Spinal cord (tissue), 10 donors: ENCODE data around the gene HES4. TPM values are rescaled to one million over a fixed set of nuclear protein-coding genes. Genes with fewer than 3 reads are reported as not detected.
"Not testable (repeated sequence)": the region's sequence is repeated elsewhere in the genome, so short reads cannot be mapped to it uniquely, and the experiment has no call there.

Experiments used
- DNase-seq, 6 donors: peaks; one replicate each; pipeline versions ENCODE4 v3.0.0 to v3.0.0-alpha.2; 2013 to 2015; ENCODE audit warnings: low spot score in 6 of 6, low read depth in 4 of 6
- H3K27ac ChIP-seq: one replicate; pipeline ENCODE4 v1.5.1; 2013; ENCODE audit warnings: low read depth, low read length, control low read depth
- H3K27me3 ChIP-seq: one replicate; pipeline ENCODE4 v1.6.1; 2013; ENCODE audit warnings: low read length; ENCODE audit not compliant: control insufficient read depth, insufficient read depth
- H3K36me3 ChIP-seq: one replicate; pipeline ENCODE4 v1.6.1; 2013; ENCODE audit warnings: low read length; ENCODE audit not compliant: control insufficient read depth, insufficient read depth
- H3K4me1 ChIP-seq: one replicate; pipeline ENCODE4 v1.6.1; 2013; ENCODE audit warnings: low read length; ENCODE audit not compliant: control insufficient read depth, insufficient read depth
- H3K4me3 ChIP-seq: one replicate; pipeline ENCODE4 v1.5.1; 2013; ENCODE audit warnings: low read depth, low read length, control low read depth
- H3K9me3 ChIP-seq: one replicate; pipeline ENCODE4 v1.6.1; 2013; ENCODE audit warnings: low read length; ENCODE audit not compliant: control insufficient read depth, insufficient read depth
- WGBS: methylation state at CpG from one replicate; pipeline ENCODE4 v1.1.5; 2013; ENCODE audit warnings: missing lambda C conversion rate; ENCODE audit not compliant: insufficient coverage; 5-methylcytosine and 5-hydroxymethylcytosine counted together
- polyA plus RNA-seq, 2 donors: library from polyadenylated mRNA; unstranded; fragments of 120-200 nt; gene quantifications; one replicate each; pipeline ENCODE4 v1.2.1, GENCODE V29; 2013; ENCODE audit not compliant: insufficient read length in 2 of 2
- total RNA-seq, 2 donors: library from RNA; depleted of rRNA in 1 of 2; stranded (reverse); fragments of 120-200 nt in 1 of 2; fragments of >200 nt in 1 of 2; gene quantifications; one replicate each; pipeline versions ENCODE4 v1.2.3 to v1.2.4, GENCODE V29; 2013 to 2014
- donor health status: healthy.

Gene HES4
- total and polyA plus RNA-seq, 4 donors, result 12.3 to 77.1 (median 73.2) TPM

DNA sequence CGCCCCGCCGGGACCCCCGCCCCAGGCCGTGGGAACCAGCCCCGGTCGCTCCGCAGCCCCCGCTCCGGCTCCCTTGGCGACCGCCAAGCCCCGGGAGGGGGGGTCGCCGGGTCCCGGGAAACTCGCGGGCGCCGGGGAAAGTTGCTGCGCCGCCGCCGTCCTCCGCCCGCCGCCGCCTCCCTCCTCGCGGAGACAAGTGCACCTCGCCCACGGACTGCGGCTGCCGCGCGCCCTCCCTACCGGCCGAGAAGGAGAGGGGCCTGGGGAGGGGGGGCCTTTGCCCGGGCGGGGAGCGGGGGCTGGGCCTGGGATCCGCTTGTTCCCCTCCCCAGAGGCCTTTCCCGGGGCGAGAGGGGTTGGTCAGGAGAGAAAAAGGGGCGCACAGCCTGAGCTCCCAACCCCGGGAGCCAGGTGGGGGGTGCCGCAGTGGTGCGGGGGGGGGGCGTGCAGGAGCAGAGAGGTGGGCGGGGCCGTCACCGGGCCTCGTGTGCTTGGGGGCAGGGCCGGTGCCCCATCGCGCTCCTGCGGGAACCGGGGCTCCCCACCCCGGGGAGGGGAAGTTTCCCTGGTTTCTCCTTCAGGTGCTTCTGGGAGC is 20.6 kb upstream of the HES4 start:
- H3K27ac ChIP-seq, result peak overlapping the region; percentile 33
- H3K36me3 ChIP-seq, result peaks cover 42% of the 10 kb centered on the region
- H3K4me1 ChIP-seq, result peaks cover 58% of the 10 kb centered on the region
- no peaks in the 10 kb centered on the region for H3K27me3 ChIP-seq
- H3K9me3 ChIP-seq, result no peaks in the 10 kb centered on the region
- peak overlapping the region; percentile 50 for H3K4me3 ChIP-seq
- 0% methylated on average over 30 of the region's 59 CpGs for WGBS
- DNase-seq, result peak in 1 of 6 donors; percentile 51

DNA sequence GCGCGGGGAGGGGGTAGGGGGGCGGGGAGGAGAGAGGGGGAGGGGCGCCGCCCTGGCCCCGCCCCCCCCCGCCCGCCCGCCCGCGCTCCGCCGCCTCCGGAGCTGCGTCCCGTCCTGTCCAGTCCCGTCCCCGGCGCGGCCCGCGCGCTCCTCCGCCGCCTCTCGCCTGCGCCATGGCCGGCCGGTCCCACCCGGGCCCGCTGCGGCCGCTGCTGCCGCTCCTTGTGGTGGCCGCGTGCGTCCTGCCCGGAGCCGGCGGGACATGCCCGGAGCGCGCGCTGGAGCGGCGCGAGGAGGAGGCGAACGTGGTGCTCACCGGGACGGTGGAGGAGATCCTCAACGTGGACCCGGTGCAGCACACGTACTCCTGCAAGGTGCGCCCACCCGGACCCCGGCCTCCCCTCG is 20.1 kb upstream of the HES4 start, which contains the start of gene AGRN:
AGRN (plus strand) TSS at position 121 of the 405 bp plus-strand sequence; CDS start at position 174, 53 bp downstream.
- Histone ChIP-seq H3K27ac (peak within 1 kb of the TSS; percentile 75), H3K27me3 (no peaks in the 10 kb centered on the region), H3K4me3 (peak within 1 kb of the TSS; percentile 50), H3K36me3 (peaks cover 37% of the 10 kb centered on the region), H3K9me3 (no peaks in the 10 kb centered on the region), H3K4me1 (peaks cover 57% of the 10 kb centered on the region)
- WGBS, result 0% methylated on average over 55 of the region's 58 CpGs
- peak in 1 of 6 donors; percentile 50 for DNase-seq

DNA sequence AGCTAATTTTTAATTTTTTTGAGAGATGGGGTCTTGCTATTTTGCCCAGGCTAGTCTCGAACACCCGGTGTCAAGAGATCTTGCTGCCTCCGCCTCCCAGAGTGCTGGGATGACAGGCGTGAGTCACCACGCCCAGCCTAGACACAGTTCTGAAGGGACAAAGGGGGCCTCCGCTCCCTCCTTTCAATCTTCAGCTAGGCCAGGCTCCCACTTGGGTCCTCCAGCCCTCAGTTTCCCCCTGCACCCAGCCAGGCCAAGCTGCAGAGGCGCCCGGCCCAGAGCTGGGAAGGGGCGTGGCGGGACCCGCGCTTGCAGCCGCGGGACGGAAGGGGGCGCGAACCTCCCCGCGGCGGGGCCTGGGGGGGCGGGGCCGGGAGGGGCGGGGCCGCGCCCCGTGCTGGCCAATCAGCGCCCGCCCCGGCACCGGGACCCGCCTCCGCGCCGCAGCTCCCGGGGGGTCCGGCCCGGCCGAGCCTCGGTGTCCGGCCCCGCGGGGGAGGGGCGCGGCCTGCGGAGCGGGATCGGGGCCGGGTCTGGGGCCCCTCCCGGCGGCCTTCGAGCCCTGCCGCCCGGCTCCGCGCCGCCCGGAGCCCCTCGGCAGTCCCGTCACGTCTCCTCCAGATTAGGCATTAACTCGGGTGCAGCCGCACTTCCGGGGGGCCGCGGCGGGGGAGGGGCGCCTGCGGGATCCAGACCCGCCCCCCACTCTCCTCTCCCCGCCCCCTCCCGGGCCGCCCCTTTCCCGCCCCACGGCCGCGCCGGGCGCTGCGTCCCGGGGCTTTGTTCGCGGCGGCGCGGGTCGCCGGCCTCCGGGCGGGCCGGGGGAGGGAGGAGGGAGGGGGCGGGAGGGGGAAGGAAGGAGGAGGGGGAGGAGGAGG is 19.5 kb upstream of the HES4 start:
- peak overlapping the region; percentile 27 for H3K4me3 ChIP-seq
- peak overlapping the region; percentile 75 for H3K27ac ChIP-seq
- peaks cover 57% of the 10 kb centered on the region for H3K4me1 ChIP-seq
- H3K27me3 ChIP-seq, result no peaks in the 10 kb centered on the region
- WGBS, result 5% methylated on average over 56 of the region's 91 CpGs
- DNase-seq, result peak in 3 of 6 donors; percentile 70 to 94 (median 92)
- H3K36me3 ChIP-seq, result peaks cover 31% of the 10 kb centered on the region
- no peaks in the 10 kb centered on the region for H3K9me3 ChIP-seq

DNA sequence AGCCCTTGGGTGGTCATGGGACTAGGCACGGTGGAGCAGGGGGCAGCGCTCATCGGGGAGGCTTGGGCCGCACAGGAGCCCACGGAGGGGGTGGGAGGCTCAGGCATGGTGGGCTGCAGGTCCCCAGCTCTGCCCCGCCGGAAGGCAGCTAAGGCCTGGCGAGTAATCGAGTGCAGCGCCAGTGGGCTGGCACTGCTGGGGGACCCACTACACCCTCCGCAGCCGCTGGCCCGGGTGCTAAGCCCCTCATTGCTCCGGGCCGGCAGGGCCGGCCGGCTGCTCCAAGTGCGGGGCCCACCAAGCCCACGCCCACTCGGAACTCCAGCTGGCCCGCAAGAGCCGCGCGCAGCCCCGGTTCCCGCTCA is 18.4 kb upstream of the HES4 start:
- DNase-seq, H3K9me3 ChIP-seq, H3K4me3 ChIP-seq, H3K27ac ChIP-seq, H3K27me3 ChIP-seq: not testable (repeated sequence)
- H3K4me1 ChIP-seq, result peaks cover 57% of the 10 kb centered on the region
- peaks cover 20% of the 10 kb centered on the region for H3K36me3 ChIP-seq
- WGBS, result 94% methylated on average over 24 of the region's 26 CpGs

DNA sequence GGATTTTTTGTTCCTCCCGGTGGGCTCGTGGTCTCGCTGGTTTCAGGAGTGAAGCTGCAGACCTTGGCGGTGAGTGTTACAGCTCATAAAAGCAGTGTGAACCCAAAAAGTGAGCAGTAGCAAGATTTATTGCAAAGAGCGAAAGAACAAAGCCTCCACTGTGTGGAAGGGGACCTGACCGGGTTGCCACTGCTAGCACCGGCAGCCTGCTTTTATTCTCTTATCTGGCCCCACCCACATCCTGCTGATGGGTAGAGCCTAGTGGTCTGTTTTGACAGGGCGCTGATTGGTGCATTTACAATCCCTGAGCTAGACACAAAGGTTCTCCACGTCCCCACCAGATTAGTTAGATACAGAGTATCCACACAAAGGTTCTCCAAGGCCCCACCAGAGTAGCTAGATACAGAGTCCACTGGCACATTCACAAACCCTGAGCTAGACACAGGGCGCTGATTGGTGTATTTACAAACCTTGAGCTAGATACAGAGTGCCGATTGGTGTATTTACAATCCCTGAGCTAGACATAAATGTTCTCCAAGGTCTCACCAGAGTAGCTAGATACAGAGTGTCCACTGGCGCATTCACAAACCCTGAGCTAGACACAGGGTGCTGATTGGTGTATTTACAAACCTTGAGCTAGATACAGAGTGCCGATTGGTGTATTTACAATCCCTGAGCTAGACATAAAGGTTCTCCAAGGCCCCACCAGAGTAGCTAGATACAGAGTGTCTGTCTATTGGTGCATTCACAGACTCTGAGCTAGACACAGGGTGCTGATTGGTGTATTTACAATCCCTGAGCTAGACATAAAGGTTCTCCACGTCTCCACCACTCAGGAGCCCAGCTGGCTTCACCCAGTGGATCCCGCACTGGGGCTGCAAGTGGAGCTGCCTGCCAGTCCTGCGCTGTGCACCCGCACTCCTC is 17.8 kb upstream of the HES4 start:
- 67% methylated on average over 9 of the region's 17 CpGs for WGBS
- H3K27ac ChIP-seq, result not testable (repeated sequence)
- peaks cover 57% of the 10 kb centered on the region for H3K4me1 ChIP-seq

DNA sequence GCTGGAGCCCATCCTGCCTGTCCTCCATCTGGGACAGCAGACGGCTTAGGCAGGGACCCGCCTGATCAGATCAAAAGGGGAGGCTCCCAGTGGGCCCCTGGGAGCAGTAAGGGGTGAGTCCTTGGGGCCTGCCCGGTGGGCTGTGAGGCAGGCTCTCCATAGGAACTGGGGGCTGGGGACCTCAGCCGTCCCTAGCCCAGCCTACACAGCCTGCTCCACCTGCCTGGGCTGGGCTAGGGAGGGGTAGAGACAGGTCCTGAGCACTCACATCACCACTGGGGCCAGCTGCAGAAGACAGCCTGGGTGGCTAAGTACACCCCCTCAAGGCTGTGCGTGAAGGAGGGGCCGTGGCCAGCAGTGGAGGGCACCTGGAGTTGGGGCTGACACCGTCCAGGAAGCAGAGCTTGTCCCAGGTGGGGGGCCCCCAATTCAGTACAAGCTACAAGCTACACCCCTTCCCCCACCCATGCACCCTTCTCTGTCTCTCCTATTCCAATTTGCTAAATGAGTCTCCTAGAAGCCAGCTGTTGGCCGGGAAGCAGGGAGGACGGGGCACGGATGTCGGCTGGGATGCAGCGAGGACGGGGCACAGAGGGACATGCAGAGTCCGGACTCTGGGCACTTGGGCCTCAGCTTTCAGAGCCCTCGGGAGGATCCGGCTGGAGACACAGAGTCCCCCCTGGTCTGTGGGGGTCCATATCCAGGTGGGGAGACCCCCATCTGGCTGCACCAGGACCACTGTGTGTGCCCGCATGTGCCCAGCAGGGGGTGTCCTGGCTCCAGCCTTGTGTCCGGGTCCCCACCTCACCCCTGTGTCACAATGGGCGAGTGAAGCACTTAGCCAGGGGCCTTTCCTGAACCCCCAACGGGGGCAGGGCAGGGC is 15.1 kb upstream of the HES4 start:
- 67% methylated on average over 17 of the region's 20 CpGs for WGBS
- peaks cover 2% of the 10 kb centered on the region for H3K27me3 ChIP-seq
- no peak overlapping the region for H3K27ac ChIP-seq
- peaks cover 36% of the 10 kb centered on the region for H3K4me1 ChIP-seq
- H3K4me3 ChIP-seq, result no peak overlapping the region
- DNase-seq, result no peak
- H3K9me3 ChIP-seq, result no peaks in the 10 kb centered on the region
- no peaks in the 10 kb centered on the region for H3K36me3 ChIP-seq

More for the DNA sequence above, 17.8 kb upstream of the HES4 start:
- not testable (repeated sequence) for DNase-seq, H3K9me3 ChIP-seq, H3K27me3 ChIP-seq, H3K4me3 ChIP-seq
- H3K36me3 ChIP-seq, result peaks cover 14% of the 10 kb centered on the region

DNA sequence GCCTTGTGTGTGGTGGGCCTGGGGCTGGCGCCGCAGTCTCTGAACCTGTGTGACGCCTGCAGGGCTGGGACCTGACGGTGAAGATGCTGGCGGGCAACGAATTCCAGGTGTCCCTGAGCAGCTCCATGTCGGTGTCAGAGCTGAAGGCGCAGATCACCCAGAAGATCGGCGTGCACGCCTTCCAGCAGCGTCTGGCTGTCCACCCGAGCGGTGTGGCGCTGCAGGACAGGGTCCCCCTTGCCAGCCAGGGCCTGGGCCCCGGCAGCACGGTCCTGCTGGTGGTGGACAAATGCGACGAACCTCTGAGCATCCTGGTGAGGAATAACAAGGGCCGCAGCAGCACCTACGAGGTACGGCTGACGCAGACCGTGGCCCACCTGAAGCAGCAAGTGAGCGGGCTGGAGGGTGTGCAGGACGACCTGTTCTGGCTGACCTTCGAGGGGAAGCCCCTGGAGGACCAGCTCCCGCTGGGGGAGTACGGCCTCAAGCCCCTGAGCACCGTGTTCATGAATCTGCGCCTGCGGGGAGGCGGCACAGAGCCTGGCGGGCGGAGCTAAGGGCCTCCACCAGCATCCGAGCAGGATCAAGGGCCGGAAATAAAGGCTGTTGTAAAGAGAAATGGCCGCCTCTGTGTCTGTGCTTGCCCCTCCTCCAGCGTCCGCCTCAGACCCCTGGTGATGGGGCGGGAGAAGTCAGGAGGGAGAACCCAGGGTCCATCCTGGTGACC is 14.2 kb upstream of the HES4 start:
- peak in 1 of 6 donors; percentile 16 for DNase-seq

DNA sequence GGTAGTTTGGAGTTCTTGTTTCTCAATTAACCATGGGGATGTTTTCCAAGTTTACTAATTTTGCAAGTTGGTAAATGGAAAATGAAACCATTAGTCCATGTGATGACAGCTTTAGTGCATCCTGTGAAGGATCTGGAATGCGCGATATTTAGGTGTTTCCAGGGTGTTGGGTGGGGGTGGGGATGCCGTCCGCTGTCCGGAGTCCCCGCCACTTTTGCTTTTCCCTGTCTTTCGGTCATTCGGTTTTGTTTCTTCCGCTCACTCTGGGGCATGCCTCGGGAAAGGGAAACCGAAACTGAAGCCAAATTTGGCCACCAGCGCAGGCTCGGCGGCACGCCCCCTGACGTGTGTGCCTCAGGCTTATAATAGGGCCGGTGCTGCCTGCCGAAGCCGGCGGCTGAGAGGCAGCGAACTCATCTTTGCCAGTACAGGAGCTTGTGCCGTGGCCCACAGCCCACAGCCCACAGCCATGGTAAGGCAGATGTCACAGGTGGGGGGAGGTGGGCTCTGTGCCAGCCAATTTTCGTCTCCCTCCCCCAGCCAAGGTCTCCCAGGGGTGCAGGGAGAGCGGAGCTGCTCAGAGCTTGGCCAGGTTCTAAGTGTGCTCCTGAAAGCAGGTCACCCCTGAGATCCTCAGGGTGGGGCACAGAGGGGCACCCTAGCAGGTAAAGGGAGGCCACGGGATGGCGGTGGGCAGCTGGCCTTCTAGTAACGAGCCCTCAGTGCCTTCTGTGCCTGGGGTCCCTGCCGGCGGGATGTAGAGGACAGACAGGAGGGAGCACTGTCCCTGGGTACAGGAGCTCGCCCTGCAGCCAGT is 13.4 kb upstream of the HES4 start, which contains the start of gene ISG15:
ISG15 (plus strand) TSS at position 393 of the 817 bp plus-strand sequence; CDS start at position 470, 77 bp downstream.
- Histone ChIP-seq H3K4me3 (peak within 1 kb of the TSS; percentile 74), H3K36me3 (no peaks in the 10 kb centered on the region), H3K9me3 (no peaks in the 10 kb centered on the region), H3K27ac (peak within 1 kb of the TSS; percentile 93), H3K4me1 (peaks cover 30% of the 10 kb centered on the region), H3K27me3 (peaks cover 2% of the 10 kb centered on the region)
- 11% methylated on average over 28 of the region's 30 CpGs for WGBS
- DNase-seq, result peak in 2 of 6 donors; percentile 81 to 91

More for the DNA sequence above, 14.2 kb upstream of the HES4 start:
- 75% methylated on average over 37 of the region's 41 CpGs for WGBS
- Histone ChIP-seq H3K27ac (peak overlapping the region; percentile 93), H3K36me3 (no peaks in the 10 kb centered on the region), H3K4me3 (peak overlapping the region; percentile 74), H3K4me1 (peaks cover 34% of the 10 kb centered on the region), H3K27me3 (peaks cover 2% of the 10 kb centered on the region), H3K9me3 (no peaks in the 10 kb centered on the region)
